ENCODE measurements around the gene SPOCK3. TPM values are rescaled to one million over a fixed set of nuclear protein-coding genes. Genes with fewer than 3 reads are reported as not detected.

SPOCK3 gene
- total and polyA plus RNA-seq, 2 of the 13 experiments (the other 11 are each of a cell fraction or from before 2014, with no cell fraction given), result not detected

DNA sequence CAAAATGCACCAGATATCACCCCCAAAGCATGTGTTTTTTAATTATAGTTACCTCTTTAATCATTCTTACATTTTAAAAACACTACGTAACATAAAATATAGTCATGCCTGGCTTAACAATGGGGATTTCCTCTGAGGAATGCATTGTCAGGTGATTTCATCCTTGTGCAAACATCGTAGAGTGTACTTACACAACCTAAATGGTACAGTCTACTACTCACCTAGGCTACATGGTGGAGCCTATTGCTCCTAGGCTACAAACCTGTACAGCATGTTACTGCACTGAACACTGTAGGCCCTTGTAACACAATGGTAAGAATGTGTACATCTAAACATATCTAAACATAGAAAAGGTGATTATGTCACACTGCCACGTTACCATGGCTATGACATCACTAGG lies 208.6 kb downstream of the SPOCK3 start (continued):
- no peak for TF ChIP-seq ZNF687 (CRISPR knock-in tag; IDR thresholded peaks at IDR 0.05)
- TF ChIP-seq, protein P1, sequence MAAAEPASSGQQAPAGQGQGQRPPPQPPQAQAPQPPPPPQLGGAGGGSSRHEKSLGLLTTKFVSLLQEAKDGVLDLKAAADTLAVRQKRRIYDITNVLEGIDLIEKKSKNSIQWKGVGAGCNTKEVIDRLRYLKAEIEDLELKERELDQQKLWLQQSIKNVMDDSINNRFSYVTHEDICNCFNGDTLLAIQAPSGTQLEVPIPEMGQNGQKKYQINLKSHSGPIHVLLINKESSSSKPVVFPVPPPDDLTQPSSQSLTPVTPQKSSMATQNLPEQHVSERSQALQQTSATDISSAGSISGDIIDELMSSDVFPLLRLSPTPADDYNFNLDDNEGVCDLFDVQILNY (CRISPR knock-in tag; conservative IDR thresholded peaks at IDR 0.05), result no peak

- POLR2A ChIA-PET, result no interaction called here
Observed at GRCh38 chr4:167023364-167023925, 210.8 kb downstream of the SPOCK3 start.

More at GRCh38 chr4:167023364-167023925, 210.8 kb downstream of the SPOCK3 start:
- Histone ChIP-seq H3K4me2 (ENCODE audit: low read depth, low read length) (no peak overlapping the region), H4K20me1 (ENCODE audit: insufficient read depth, low read length) (no peaks in the 10 kb centered on the region), H3K36me3 (replicated peaks in 1 of 2; ENCODE audit: control insufficient read depth in 1 of 2, insufficient read depth in 2 of 2, low read length in 2 of 2) (no peaks in the 10 kb centered on the region), H3K27me3 (ENCODE audit: control insufficient read depth in 1 of 2, insufficient read depth in 2 of 2, low read length in 2 of 2) (no peaks in the 10 kb centered on the region; a peak in 1 of 5 replicates), H3K27ac (ENCODE audit: extremely low read length, insufficient read depth, low read length) (no peak overlapping the region), H3K9ac (ENCODE audit: insufficient read depth, low read depth, low read length) (no peak overlapping the region), H3K4me3 (replicated peaks in 1 of 3; ENCODE audit: insufficient read depth in 1 of 3, low read depth in 2 of 3, low read length in 3 of 3) (no peak overlapping the region), H3K4me1 (ENCODE audit: insufficient read depth, low read length) (no peaks in the 10 kb centered on the region), H3K79me2 (ENCODE audit: insufficient read depth, low read length) (no peaks in the 10 kb centered on the region), H2AFZ (ENCODE audit: low read length) (no peak overlapping the region), H3K9me3 (ENCODE audit: low read length) (no peaks in the 10 kb centered on the region)
- ATAC-seq (no peak), FAIRE-seq (no peak), DNase-seq (ENCODE audit: low spot score) (no peak)
- in situ Hi-C loops (cut with HindIII; ENCODE audit: extremely low pct_ligation_motif_present, low pct_unique_long_range_greater_than_20kb), result loop anchor here (5.0 to 25.0 kb wide), 2 partner anchors 264 to 1064 kb away; partner anchors contain the start of gene ANXA10
- BruUV-seq (replicated peaks), result no TSS peak
- intact Hi-C loops (cut with micrococcal nuclease; ENCODE audit: unreplicated experiment), result loop anchor here (5.0 kb wide), 1 partner anchor 1129 kb away; no protein-coding TSS in a partner anchor
- CTCF ChIA-PET (ENCODE audit: low intra/inter-chr PET ratio, low total read pairs), result no interaction called here
- WGBS (ENCODE audit: low lambda C conversion rate), result 2% methylated on average over 4 of the region's 4 CpGs
- TF ChIP-seq, protein P2, sequence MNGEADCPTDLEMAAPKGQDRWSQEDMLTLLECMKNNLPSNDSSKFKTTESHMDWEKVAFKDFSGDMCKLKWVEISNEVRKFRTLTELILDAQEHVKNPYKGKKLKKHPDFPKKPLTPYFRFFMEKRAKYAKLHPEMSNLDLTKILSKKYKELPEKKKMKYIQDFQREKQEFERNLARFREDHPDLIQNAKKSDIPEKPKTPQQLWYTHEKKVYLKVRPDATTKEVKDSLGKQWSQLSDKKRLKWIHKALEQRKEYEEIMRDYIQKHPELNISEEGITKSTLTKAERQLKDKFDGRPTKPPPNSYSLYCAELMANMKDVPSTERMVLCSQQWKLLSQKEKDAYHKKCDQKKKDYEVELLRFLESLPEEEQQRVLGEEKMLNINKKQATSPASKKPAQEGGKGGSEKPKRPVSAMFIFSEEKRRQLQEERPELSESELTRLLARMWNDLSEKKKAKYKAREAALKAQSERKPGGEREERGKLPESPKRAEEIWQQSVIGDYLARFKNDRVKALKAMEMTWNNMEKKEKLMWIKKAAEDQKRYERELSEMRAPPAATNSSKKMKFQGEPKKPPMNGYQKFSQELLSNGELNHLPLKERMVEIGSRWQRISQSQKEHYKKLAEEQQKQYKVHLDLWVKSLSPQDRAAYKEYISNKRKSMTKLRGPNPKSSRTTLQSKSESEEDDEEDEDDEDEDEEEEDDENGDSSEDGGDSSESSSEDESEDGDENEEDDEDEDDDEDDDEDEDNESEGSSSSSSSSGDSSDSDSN (CRISPR knock-in tag; IDR thresholded peaks at IDR 0.05), result no peak
- TF ChIP-seq GTF3A (CRISPR knock-in tag; conservative IDR thresholded peaks at IDR 0.05) (no peak), ZMAT3 (CRISPR knock-in tag; conservative IDR thresholded peaks at IDR 0.05) (no peak), HOXA5 (CRISPR knock-in tag; IDR thresholded peaks at IDR 0.05) (no peak), MAF1 (CRISPR knock-in tag; IDR thresholded peaks at IDR 0.05; ENCODE audit: borderline replicate concordance) (no peak), ZNF629 (CRISPR knock-in tag; conservative IDR thresholded peaks at IDR 0.05) (no peak), ARNT2 (CRISPR knock-in tag; IDR thresholded peaks at IDR 0.05; ENCODE audit: low read depth) (no peak), THAP11 (CRISPR knock-in tag; IDR thresholded peaks at IDR 0.05) (no peak), KLF12 (CRISPR knock-in tag; IDR thresholded peaks at IDR 0.05; ENCODE audit: borderline replicate concordance) (no peak)
- TF ChIP-seq, protein P3, sequence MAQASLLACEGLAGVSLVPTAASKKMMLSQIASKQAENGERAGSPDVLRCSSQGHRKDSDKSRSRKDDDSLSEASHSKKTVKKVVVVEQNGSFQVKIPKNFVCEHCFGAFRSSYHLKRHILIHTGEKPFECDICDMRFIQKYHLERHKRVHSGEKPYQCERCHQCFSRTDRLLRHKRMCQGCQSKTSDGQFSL (CRISPR knock-in tag; IDR thresholded peaks at IDR 0.05), result no peak
